ENCODE results near the gene C1orf21.
A peak's percentile ranks its signal among the peaks of the same experiment; 100 is the strongest.

Gene C1orf21

GRCh38 chr1:184365699-184366098 is 21.1 kb upstream of the C1orf21 start:
- Histone ChIP-seq H3K9ac (ENCODE audit: low read depth, low read length) (no peak overlapping the region), H3K27me3 (ENCODE audit: insufficient read depth, low read length) (no peaks in the 10 kb centered on the region), H3K27ac (ENCODE audit: low read depth, low read length) (no peak overlapping the region), H3K4me3 (ENCODE audit: low read length) (no peak overlapping the region), H3K36me3 (ENCODE audit: insufficient read depth, low read length) (no peaks in the 10 kb centered on the region), H3K4me1 (ENCODE audit: insufficient read depth, low read length) (no peaks in the 10 kb centered on the region), H3K9me3 (ENCODE audit: insufficient read depth, low read depth, low read length) (no peaks in the 10 kb centered on the region)
- WGBS, result 94% methylated on average over 1 of the region's 2 CpGs

GRCh38 chr1:184366997-184367396 is 19.8 kb upstream of the C1orf21 start:
- no peaks in the 10 kb centered on the region for H3K4me1 ChIP-seq (ENCODE audit: insufficient read depth, low read length)
- WGBS, result 91% methylated on average over 11 of the region's 11 CpGs
- H3K36me3 ChIP-seq (ENCODE audit: insufficient read depth, low read length), result no peaks in the 10 kb centered on the region
- no peak overlapping the region for H3K9ac ChIP-seq (ENCODE audit: low read depth, low read length)
- H3K4me3 ChIP-seq (ENCODE audit: low read length), result no peak overlapping the region
- H3K9me3 ChIP-seq (ENCODE audit: insufficient read depth, low read depth, low read length), result no peaks in the 10 kb centered on the region
- no peaks in the 10 kb centered on the region for H3K27me3 ChIP-seq (ENCODE audit: insufficient read depth, low read length)
- no peak overlapping the region for H3K27ac ChIP-seq (ENCODE audit: low read depth, low read length)

GRCh38 chr1:184367427-184368038 is 19.3 kb upstream of the C1orf21 start:
- Histone ChIP-seq H3K27me3 (ENCODE audit: insufficient read depth, low read length) (no peaks in the 10 kb centered on the region), H3K9me3 (ENCODE audit: insufficient read depth, low read depth, low read length) (no peaks in the 10 kb centered on the region), H3K9ac (ENCODE audit: low read depth, low read length) (no peak overlapping the region), H3K27ac (ENCODE audit: low read depth, low read length) (no peak overlapping the region), H3K4me3 (ENCODE audit: low read length) (no peak overlapping the region), H3K36me3 (ENCODE audit: insufficient read depth, low read length) (no peaks in the 10 kb centered on the region), H3K4me1 (ENCODE audit: insufficient read depth, low read length) (no peaks in the 10 kb centered on the region)
- 90% methylated on average over 1 of the region's 1 CpG for WGBS

GRCh38 chr1:184368354-184368753 is 18.5 kb upstream of the C1orf21 start:
- Histone ChIP-seq H3K36me3 (ENCODE audit: insufficient read depth, low read length) (no peaks in the 10 kb centered on the region), H3K4me3 (ENCODE audit: low read length) (no peak overlapping the region), H3K27me3 (ENCODE audit: insufficient read depth, low read length) (no peaks in the 10 kb centered on the region), H3K9me3 (ENCODE audit: insufficient read depth, low read depth, low read length) (no peaks in the 10 kb centered on the region), H3K9ac (ENCODE audit: low read depth, low read length) (no peak overlapping the region), H3K27ac (ENCODE audit: low read depth, low read length) (no peak overlapping the region), H3K4me1 (ENCODE audit: insufficient read depth, low read length) (no peaks in the 10 kb centered on the region)
- WGBS, result 94% methylated on average over 2 of the region's 2 CpGs

- H3K27ac ChIP-seq (ENCODE audit: low read depth, low read length), result no peak overlapping the region
- 84% methylated on average over 4 of the region's 4 CpGs for WGBS
- H3K4me3 ChIP-seq (ENCODE audit: low read length), result no peak overlapping the region
- H3K9me3 ChIP-seq (ENCODE audit: insufficient read depth, low read depth, low read length), result no peaks in the 10 kb centered on the region
- H3K9ac ChIP-seq (ENCODE audit: low read depth, low read length), result no peak overlapping the region
- no peaks in the 10 kb centered on the region for H3K27me3 ChIP-seq (ENCODE audit: insufficient read depth, low read length)
- H3K4me1 ChIP-seq (ENCODE audit: insufficient read depth, low read length), result no peaks in the 10 kb centered on the region
- H3K36me3 ChIP-seq (ENCODE audit: insufficient read depth, low read length), result no peaks in the 10 kb centered on the region
Observed at GRCh38 chr1:184370850-184371249, 16.0 kb upstream of the C1orf21 start.

- no peaks in the 10 kb centered on the region for H3K36me3 ChIP-seq (ENCODE audit: insufficient read depth, low read length)
- no peak overlapping the region for H3K4me3 ChIP-seq (ENCODE audit: low read length)
- no peak overlapping the region for H3K9ac ChIP-seq (ENCODE audit: low read depth, low read length)
- H3K9me3 ChIP-seq (ENCODE audit: insufficient read depth, low read depth, low read length), result no peaks in the 10 kb centered on the region
- 83% methylated on average over 4 of the region's 4 CpGs for WGBS
- no peaks in the 10 kb centered on the region for H3K4me1 ChIP-seq (ENCODE audit: insufficient read depth, low read length)
- no peak overlapping the region for H3K27ac ChIP-seq (ENCODE audit: low read depth, low read length)
- H3K27me3 ChIP-seq (ENCODE audit: insufficient read depth, low read length), result no peaks in the 10 kb centered on the region
Observed at GRCh38 chr1:184373155-184373554, 13.7 kb upstream of the C1orf21 start.

- no peak overlapping the region for H3K4me3 ChIP-seq (ENCODE audit: low read length)
- no peaks in the 10 kb centered on the region for H3K36me3 ChIP-seq (ENCODE audit: insufficient read depth, low read length)
- H3K27me3 ChIP-seq (ENCODE audit: insufficient read depth, low read length), result no peaks in the 10 kb centered on the region
- H3K9me3 ChIP-seq (ENCODE audit: insufficient read depth, low read depth, low read length), result no peaks in the 10 kb centered on the region
- no peak overlapping the region for H3K9ac ChIP-seq (ENCODE audit: low read depth, low read length)
- H3K4me1 ChIP-seq (ENCODE audit: insufficient read depth, low read length), result 0 out of 2 replicates have a peak, but pooled peaks cover 2% of the 10 kb centered on the region
- 92% methylated on average over 5 of the region's 5 CpGs for WGBS
- H3K27ac ChIP-seq (ENCODE audit: low read depth, low read length), result no peak overlapping the region
Observed at GRCh38 chr1:184376369-184376768, 10.5 kb upstream of the C1orf21 start.

GRCh38 chr1:184379111-184379752 is 7.6 kb upstream of the C1orf21 start:
- Histone ChIP-seq H3K27ac (ENCODE audit: low read depth, low read length) (no peak overlapping the region), H3K27me3 (ENCODE audit: insufficient read depth, low read length) (no peaks in the 10 kb centered on the region), H3K4me3 (ENCODE audit: low read length) (no peak overlapping the region), H3K36me3 (ENCODE audit: insufficient read depth, low read length) (no peaks in the 10 kb centered on the region), H3K9ac (ENCODE audit: low read depth, low read length) (no peak overlapping the region), H3K9me3 (ENCODE audit: insufficient read depth, low read depth, low read length) (no peaks in the 10 kb centered on the region), H3K4me1 (ENCODE audit: insufficient read depth, low read length) (peaks cover 21% of the 10 kb centered on the region)
- 65% methylated on average over 5 of the region's 6 CpGs for WGBS

- no peak overlapping the region for H3K4me3 ChIP-seq (ENCODE audit: low read length)
- H3K27ac ChIP-seq (ENCODE audit: low read depth, low read length), result no peak overlapping the region
- H3K36me3 ChIP-seq (ENCODE audit: insufficient read depth, low read length), result no peaks in the 10 kb centered on the region
- H3K27me3 ChIP-seq (ENCODE audit: insufficient read depth, low read length), result peaks cover 3% of the 10 kb centered on the region
- peaks cover 33% of the 10 kb centered on the region for H3K4me1 ChIP-seq (ENCODE audit: insufficient read depth, low read length)
- no peak overlapping the region for H3K9ac ChIP-seq (ENCODE audit: low read depth, low read length)
- WGBS, result 100% methylated on average over 1 of the region's 1 CpG
- H3K9me3 ChIP-seq (ENCODE audit: insufficient read depth, low read depth, low read length), result no peaks in the 10 kb centered on the region
Observed at GRCh38 chr1:184380468-184380867, 6.4 kb upstream of the C1orf21 start.

GRCh38 chr1:184383772-184384323 is 3.0 kb upstream of the C1orf21 start:
- peak overlapping the region; percentile 69 for H3K27ac ChIP-seq (ENCODE audit: low read depth, low read length)
- 82% methylated on average over 1 of the region's 3 CpGs for WGBS
- peak overlapping the region; percentile 14; the same call in 1 of the 2 replicates for H3K4me3 ChIP-seq (ENCODE audit: low read length)
- no peaks in the 10 kb centered on the region for H3K9me3 ChIP-seq (ENCODE audit: insufficient read depth, low read depth, low read length)
- H3K9ac ChIP-seq (ENCODE audit: low read depth, low read length), result no peak overlapping the region
- H3K27me3 ChIP-seq (ENCODE audit: insufficient read depth, low read length), result peaks cover 14% of the 10 kb centered on the region
- H3K4me1 ChIP-seq (ENCODE audit: insufficient read depth, low read length), result peaks cover 46% of the 10 kb centered on the region
- no peaks in the 10 kb centered on the region for H3K36me3 ChIP-seq (ENCODE audit: insufficient read depth, low read length)

- WGBS, result 12% methylated on average over 17 of the region's 17 CpGs
- Histone ChIP-seq H3K27ac (ENCODE audit: low read depth, low read length) (peak overlapping the region; percentile 78), H3K4me3 (ENCODE audit: low read length) (peak overlapping the region; percentile 84), H3K27me3 (ENCODE audit: insufficient read depth, low read length) (peaks cover 14% of the 10 kb centered on the region), H3K36me3 (ENCODE audit: insufficient read depth, low read length) (no peaks in the 10 kb centered on the region), H3K9ac (ENCODE audit: low read depth, low read length) (peak overlapping the region; percentile 74), H3K9me3 (ENCODE audit: insufficient read depth, low read depth, low read length) (no peaks in the 10 kb centered on the region), H3K4me1 (ENCODE audit: insufficient read depth, low read length) (peaks cover 62% of the 10 kb centered on the region)
Observed at GRCh38 chr1:184385865-184386311, 941 bp upstream of the C1orf21 start.

Measured in HUES64 (cell line).